NCI-H2081 treated with DMSO at 0.1 percent for 48 hours (cell line): ENCODE measurements around the gene FAM151A.

Source experiments
- DNase-seq: peaks from one replicate; lab custom pipeline; 2025; lab: John Stamatoyannopoulos, UW

Gene FAM151A

DNA sequence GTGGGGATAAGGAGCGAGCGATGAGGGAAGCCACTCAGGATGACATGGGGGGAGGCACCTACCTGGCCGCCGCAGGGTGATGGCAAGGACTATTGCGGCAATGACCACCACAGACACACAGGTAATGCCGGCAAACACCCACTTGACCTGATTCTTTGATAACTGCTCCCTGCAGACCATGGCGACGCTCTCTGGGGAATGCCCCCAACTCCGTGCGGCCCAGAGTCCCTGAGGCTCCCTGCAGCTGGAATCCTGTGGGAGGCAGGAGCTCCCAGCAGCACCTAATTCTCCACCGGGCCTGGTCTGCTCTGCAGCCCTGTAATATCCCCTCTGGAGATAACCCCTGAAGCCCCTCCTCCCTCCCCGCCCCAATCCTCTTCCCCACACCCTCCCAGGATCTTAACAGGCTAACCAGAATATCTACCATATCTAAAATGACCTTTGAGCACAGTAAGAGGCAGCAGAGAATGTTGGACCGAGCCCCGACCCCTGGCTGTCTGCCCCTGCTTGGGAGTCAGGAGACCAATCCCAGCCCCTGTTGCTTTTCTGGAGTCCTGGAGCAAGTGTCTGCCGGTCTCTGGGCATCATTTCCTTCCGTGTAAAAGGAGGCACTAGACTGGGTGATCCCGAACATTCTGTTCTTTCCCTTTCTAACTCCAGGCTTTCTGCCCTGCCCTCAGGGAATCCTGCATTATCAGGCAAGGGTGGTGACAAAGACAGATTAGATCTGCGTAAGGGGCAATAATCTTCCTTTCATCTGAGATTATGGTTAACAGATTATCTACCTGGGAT is at the start of gene FAM151A:
Gene FAM151A (minus strand): TSS at position 310 of the 792 bp plus-strand sequence. CDS start 130 bp downstream, at position 180.
- no peak for DNase-seq

DNA sequence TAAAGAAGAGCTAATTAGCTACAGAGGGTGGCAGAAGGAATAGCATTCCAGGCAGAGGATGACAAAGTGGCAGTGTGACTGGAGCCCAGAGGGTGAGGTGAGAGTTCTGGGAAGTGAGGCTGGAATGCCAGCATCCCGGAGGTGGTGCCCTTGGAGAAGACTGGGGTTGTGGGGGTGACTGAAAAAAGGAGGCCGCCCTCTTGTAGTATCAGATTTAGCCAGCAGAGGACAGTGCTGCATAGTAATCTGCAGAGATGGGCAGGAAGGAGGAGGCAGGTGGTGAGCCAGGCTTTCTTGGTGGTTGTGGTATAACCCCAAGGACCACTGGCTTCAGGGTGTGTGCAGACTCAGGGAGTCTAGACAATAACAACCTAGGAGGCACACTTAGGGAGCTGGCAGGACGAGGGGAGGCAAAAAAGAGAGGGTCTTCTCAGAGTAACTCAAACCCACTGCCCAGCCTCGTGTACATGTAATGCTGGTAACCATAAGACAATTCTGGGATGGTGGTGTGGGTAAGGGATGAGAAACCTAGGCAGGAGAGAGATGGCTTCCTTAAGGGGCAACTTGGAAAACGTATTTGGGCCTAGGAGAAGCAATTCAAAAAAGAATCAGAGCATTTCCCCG is 48.8 kb upstream of the FAM151A start:
- DNase-seq, result no peak

DNA sequence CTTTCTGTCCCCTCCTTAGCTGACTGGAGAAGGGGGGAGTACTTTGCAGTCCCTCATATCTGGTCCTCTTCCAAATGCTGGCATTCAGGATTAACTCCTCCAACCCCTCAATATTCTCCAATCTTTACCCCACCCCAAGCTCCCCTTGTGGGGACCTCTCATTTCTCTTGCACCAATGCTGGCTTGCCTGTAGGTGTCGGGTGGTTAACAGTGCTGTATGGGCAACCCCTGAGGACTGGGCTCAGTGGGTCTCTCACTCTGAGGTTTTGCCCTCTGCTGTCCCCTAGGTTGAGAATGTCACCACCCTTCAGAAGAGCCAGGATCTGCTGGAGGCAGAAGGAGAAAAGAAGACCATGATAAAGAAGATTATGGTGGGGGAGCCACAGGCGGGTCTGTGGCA is 45.2 kb upstream of the FAM151A start:
- no peak for DNase-seq

DNA sequence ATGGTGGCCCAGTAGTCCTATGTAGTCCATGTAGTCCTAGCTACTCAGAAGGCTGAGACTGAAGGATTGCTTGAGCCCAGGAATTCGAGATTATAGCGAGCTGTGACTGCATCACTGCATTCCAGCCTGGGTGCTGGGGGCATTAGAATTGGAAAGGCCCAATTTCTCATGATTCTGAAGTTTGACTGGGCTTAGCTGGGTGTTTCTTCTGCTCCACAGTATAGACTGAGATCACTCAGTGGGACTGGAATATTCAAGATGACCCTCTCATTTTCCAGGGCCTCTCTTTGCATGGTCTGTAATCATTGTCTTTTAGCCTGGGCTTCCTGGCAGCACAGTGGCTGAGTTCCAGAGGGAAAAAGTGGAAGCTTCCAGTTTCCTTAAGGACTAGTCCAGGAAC is 44.5 kb upstream of the FAM151A start:
- DNase-seq, result no peak

DNA sequence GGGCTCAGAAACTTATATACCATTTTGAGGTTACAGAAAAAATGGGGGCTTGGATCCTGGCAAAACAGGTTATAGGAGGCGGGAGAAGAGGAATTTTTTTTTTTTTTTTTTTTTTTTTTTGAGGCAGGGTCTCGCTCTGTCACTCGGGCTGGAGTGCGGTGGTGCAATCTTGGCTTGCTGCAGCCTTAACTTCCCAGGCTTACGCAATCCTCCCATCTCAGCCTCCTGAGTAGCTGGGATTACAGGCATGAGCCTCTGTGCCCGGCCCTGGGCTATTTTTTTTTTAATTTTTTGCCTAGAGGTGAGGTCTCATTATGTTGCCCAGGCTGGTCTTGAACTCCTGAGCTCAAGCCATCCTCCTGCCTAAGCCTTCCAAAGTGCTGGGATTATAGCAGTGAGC is 43.0 kb upstream of the FAM151A start:
- DNase-seq, result no peak

DNA sequence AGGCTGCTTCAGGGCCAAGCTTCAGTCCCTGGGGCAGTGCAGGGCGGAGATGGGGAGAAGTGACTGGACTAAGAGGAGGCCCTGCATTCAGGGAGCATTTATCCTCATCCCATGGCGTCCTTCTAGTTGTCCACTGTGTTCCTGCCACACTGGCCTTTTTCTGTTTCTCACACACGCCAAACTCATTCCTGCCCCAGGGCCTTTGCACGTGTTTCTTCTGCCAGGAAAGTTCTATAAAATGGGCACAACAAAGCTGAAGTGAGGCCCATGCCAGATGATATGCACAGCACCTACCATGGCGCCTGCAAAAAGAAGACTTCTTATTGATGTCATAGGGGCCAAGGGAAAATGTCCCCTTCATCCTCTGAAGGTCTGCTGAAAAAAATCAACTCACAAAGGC is 42.5 kb upstream of the FAM151A start:
- DNase-seq, result no peak

DNA sequence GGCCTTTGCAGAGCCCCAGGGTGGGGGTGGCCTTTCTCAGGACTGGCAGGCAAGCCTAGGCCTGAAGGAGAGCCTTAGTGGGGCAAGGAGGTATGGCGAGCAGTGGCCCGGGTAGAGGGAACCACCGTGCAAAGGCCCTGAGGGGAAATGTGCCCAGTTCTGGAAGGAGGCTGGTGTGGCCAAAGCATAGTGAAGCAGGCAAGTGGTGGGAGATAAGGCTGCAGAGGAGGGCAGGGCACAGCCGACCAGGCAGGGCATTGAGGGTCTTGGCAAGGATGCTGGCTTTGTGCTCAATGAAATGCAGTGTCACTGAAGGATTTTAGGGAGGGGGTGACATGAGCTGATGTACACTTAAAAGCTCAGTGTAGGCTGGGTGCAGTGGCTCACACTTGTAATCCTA is 41.0 kb upstream of the FAM151A start:
- DNase-seq, result no peak

DNA sequence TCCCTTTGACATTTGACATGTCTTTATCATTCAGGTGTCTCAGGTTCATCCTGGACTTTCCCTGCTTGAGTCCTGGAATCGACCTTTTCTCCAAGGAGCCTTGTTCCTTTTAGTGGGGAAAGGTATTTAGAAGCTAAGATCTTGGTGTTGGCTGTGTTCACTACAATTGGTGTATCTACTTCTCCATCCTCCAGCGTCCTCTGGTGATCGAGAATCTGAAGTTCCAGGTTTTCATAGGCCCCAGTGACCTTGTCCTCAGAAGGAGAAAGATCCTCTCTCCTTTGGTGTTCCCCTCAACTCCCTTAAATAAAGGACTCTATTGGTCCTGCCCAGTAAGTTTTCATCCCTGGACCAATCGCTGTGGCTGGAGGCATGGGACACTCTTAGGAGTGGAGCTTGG is 40.4 kb upstream of the FAM151A start:
- no peak for DNase-seq

DNA sequence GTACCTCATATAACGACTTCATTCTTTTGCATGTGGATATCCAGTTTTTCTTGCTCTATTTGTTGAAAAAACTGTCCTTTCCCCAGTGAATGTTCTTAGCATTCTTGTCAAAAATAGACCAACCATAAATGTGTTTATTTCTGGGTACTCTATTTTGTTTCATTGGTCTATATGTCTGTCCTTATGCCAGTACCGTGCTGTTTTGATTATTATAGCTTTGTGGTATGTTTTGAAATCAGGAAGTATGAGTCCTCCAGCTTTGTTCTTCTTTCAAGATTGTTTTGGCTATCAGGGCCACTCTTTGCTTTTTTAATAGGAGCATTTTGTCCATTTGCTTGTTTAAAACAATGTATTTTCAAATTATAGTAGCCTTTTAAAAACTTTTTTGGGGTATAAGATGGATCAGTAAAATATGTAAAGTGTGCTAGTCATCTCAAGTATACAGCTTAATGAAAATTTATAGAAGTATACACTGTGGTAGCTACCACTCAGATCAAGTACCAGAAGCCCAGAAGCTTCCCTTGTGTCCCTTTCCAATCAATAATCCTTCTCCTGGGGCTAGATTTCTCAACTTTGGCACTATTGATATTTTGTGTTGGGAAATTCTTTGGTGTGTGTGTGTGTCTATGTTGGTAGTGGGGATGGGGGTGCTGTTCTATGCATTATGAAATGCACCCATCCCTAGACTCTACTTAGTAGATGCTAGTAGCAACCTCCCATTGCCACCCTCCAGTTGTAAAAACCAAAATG is 35.0 kb upstream of the FAM151A start:
- no peak for DNase-seq

DNA sequence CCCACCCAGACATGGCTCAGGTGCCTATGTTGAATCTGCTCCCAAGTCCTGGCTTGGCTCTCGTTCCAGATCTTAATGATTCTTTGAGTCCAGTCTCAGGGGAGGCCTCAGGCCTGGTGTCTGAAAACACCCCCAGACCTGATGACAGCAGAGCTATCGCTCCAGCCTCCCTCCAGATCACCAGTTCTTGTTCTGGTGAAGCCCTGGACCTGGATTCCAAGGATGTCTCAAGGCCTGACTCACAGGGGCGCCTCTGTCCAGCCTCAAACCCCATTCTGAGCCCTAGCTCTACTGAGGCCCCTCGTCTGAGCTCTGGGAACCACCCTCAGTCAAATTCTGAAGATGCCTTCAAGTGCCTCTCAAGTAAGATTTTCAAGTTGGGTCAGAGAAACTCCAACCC is 29.7 kb upstream of the FAM151A start:
- DNase-seq, result no peak

DNA sequence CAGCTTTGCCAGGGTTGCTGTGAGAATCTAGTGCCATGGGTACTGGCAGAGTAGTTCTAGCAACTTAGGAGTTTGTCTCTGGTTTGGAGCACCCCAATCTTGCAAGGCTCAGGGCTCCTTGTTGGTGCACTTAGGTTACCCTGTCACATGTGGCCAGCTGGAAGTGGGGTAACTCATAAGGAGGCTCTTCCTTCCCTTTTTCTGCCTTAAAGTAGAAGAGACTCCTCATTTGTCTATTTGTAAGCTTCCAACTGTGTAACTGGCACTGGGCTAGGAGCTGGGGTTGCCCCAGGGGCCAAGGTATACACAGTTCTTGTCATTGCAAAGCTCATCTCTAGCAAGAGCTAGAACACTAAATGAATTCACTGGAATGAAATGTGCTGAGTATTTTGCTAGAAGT is 28.8 kb upstream of the FAM151A start:
- DNase-seq, result no peak

DNA sequence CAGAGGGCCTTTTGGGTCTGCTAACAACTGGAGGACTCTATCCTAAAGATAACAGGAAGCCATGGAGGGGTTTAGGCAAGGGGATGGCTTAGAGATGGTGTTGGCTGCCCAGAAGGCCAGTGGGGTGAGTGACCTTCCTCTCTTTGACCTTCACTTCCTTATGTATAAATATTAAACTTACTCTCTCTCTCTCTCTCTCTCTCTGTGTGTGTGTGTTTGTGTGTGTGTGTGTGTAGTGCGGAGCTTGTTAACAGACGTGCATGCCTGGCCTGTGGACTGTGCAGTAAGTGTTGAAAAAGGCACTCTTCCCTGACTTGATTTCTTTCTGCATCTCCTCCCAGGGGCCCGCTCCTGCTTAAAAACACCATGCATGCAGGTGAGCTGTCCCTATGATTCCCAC is 28.3 kb upstream of the FAM151A start:
- DNase-seq, result no peak

DNA sequence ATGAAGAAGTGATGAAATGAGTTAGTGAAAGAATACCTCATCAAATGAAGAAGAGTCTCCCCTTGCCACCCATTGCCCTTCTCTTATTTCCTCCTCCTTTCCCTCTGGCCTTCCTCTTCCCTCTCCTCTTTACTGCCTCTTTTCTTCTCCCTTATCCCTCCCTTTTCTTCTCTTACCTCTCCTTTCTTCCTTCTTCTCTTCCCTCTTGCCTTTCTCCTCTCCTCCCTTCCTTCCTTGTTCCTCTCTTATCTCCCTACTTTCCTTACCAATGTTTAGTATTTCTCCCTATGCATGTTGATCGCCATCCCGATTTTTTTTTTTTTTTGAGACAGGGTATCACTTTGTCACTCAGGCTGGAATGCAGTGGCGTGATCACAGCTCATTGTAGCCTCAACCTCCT is 27.1 kb upstream of the FAM151A start:
- DNase-seq, result no peak

DNA sequence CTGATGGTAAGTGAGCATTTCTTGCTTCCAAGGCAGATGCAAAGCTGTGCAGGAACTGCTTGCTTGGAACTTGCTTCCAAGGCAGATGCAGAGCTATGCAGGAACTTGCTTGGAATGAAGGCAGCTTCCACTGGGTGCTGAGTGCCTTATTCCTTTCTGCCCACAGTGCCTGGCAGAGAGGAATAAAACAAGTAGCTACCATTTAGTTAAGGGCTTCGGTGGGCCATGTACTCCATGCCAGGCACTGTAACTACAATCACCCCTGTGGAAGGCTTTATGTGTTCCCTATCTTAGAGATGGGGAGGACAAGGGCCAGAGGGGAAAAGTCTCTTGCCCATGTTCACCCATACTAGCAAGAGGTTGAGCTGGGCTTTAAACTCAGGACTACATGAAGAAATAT is 26.6 kb upstream of the FAM151A start:
- DNase-seq, result no peak

DNA sequence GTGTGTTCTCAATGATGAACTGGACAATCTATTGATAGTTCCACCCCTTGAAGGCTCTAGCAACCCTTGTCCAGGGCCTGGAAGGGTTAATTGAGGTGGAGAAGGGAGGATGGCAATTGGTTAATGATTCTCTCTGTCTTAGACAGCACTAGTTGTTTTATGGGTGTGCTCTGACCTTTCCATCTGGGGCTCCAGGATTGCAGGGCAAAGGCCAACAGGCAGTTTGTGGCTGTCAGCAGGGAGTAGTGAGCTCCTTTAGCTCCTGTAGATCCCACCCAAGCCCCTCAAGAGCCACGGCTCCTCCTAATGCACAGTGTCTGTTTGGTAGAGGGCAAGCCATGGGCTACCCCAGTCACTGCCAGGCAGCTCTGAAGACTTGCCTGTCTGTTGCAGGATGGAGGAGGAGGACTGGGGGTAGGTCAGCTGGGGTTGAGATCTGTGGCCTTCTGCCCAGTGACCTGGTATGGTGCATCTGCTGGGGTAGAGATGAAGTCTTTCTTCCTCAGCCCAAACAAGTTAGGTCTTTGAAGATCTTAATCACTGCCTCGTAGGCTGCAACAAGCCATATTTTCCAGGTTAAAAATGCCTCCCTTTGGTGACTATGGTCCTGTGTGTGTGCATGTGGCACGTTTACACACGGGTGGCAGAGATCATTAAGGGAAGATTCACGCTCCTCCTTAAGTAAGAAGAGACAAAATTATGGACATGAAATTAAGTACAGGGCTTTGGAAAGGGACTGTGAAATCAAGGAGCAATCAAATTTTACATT is 26.0 kb upstream of the FAM151A start:
- DNase-seq, result no peak

DNA sequence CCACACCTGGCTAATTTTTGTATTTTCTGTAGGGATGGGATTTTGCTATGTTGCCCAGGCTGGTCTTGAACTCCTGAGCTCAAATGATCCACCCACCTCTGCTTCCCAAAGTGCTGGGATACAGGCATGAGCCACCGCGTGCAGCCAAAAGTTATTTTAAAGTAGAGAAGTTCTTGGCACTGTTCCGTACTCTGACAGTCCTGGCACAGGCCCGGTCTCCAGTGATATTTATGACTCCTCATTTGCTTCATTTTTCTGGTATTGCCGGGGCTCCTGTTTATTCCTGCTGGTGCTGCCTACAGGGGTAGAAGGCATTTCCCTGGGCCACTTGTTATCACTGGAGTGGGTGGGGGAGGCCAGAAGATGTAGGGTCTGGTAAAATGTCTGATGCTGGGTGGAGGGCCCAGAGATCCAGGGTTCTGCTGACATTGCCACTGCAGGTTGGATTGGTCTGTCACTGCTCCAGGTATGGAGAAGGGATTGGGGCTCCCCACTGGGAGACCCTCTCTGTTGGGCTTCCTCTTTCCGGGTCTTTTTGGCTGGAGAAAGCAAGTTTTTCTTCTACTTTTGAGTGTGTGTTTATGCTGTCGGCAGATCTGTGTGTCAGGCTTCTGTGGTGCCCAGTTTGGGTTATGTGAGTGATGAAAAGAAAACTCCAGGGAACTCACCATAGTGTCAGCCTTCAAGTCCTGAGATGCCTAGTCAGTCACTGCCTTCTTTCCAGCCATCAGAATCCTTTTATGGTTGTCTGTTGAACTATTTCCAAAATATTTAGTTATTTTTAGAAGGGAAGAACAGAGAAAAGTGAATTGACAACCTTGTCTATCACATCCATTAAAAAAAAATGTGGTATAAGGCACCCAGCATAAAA is 22.7 kb upstream of the FAM151A start:
- no peak for DNase-seq

DNA sequence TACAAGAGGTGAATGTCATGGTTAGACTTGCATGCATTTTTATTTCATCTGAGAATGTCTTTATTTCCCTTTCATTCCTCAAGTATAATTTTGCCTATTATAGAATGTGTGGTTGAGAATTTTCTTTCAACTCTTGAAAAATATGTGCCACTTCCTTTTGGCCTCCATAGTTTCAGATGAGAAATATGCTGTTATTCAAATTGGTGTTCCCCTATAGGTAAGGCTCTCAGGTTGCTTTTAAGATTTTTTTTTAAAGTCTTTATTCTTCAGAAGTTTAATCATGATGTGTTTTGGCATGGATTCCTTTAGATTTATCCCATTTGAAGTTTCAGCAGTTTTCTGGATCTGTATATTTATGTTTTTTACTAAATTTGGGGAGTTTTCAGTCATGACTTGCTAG is 20.4 kb upstream of the FAM151A start:
- DNase-seq, result no peak

DNA sequence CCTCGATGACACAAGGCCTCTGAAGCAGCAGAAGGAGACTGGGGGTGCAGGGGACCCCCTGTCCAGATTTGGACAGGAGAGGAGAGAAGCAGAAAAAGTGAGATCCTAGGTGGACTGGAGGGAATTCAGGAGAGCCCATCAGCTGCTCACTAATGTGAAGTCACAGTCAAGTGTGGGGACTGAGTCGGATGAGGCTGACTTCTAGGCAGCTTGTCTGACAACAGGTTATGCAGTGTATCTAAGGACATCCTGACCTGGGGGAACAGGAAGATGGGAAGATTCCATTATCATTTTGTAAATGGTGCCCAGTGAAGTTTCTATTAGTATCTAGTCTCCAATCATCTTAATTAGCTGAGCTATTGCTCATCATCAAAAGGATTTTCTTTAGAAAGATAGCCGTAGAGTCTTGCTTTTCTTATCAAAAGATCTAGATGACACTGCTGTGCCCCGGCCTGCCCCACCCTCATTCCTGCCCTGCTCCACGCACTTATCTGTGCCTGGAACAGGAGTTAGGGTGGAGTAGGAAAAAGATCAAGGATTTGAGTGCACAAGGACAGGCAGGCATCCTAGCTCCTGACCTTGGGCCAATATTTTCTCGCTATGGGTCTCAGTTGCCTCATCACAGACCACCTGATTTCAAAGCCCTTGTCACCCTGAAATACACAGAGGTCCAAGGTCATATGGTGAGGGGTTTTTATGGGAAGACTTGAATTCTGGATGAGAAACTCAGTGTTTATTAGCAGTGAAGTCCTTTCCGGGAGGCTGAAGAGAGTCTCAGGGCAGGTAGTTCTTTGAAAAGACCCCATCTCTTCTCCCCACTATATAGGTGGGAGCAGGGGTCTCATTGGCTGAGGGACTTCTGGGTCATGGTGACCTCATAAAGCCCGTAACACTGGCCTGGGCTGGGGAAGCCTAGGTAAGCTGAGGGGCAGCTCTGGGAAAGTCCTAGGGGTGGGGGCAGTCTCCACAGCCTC is 17.8 kb upstream of the FAM151A start, which contains the start of gene MROH7:
Gene MROH7 (plus strand): TSS at position 924 of the 974 bp plus-strand sequence. CDS start 11,141 bp downstream, outside the sequence.
- no peak for DNase-seq

DNA sequence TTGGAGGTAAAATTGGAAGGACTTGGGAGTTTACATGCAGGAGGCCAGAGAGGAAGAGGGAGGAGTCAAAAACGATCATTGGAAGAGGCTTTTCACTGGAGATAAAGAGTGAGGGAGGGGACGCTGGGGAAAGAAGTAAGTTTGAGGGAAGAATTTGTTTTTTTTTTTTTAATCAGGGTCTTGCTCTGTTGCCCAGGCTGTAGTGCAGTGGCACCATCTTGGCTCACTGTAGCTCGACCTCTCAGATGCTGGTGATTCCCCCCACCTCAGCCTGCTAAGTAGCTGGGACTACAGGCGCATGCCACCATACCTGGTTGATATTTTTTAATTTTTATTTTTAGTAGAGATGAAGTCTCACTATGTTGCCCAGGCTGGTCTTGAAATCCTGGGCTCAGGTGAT is 17.0 kb upstream of the FAM151A start:
- no peak for DNase-seq
